NB4 (cell line): ENCODE data around the gene ADPGK.

Experiments
- MYC ChIP-seq: IDR thresholded peaks from 2 replicates; pipeline ENCODE4 v1.6.1; 2011; ENCODE audit warnings: low read depth, low read length
- POLR2A ChIP-seq: IDR thresholded peaks from 2 replicates; pipeline ENCODE4 v1.6.1; 2011; ENCODE audit warnings: mild to moderate bottlenecking; ENCODE audit not compliant: insufficient read length; ENCODE audit errors: extremely low read depth
- TF ChIP-seq, protein P1 (sequence below): IDR thresholded peaks from one replicate; pipeline ENCODE4 v1.5.1; 2012; ENCODE audit warnings: low read depth, low read length
- TF ChIP-seq, protein P2 (sequence below): IDR thresholded peaks from 2 replicates; pipeline ENCODE4 v1.6.1; 2011; ENCODE audit warnings: low read depth, low read length

DNA sequence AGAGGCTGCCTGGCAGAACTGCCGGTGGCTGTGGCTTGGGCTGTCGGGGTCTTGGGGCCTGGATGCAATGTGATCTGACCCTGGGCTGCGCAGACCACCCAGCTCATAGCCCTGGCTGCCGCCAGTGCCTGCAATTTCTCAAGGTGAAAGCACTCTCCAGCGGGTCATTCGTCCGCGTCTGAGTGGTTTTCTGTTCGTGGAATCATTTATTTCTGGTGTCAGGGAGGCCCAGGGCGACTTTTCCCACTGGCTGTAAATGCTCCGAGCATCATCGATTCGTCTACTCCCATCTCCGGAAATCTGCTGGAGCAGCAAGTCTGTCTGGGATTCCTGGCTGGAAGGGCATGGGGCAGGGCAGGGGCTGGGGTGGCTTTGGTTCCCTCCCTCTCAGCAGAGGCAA lies 40.6 kb upstream of the ADPGK start:
- TF ChIP-seq, protein P1, sequence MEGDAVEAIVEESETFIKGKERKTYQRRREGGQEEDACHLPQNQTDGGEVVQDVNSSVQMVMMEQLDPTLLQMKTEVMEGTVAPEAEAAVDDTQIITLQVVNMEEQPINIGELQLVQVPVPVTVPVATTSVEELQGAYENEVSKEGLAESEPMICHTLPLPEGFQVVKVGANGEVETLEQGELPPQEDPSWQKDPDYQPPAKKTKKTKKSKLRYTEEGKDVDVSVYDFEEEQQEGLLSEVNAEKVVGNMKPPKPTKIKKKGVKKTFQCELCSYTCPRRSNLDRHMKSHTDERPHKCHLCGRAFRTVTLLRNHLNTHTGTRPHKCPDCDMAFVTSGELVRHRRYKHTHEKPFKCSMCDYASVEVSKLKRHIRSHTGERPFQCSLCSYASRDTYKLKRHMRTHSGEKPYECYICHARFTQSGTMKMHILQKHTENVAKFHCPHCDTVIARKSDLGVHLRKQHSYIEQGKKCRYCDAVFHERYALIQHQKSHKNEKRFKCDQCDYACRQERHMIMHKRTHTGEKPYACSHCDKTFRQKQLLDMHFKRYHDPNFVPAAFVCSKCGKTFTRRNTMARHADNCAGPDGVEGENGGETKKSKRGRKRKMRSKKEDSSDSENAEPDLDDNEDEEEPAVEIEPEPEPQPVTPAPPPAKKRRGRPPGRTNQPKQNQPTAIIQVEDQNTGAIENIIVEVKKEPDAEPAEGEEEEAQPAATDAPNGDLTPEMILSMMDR = no peak
- TF ChIP-seq POLR2A = no peak
- TF ChIP-seq, protein P2, sequence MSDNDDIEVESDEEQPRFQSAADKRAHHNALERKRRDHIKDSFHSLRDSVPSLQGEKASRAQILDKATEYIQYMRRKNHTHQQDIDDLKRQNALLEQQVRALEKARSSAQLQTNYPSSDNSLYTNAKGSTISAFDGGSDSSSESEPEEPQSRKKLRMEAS = no peak
- no peak for TF ChIP-seq MYC
